Body of pancreas (tissue), 4 donors: ENCODE measurements around the gene CLUH. TPM values are rescaled to one million over a fixed set of nuclear protein-coding genes. Genes with fewer than 3 reads are reported as not detected.

Experiments
- ATAC-seq: fragments of 150-250 bp; one replicate; pipeline ENCODE4 v1.9.1; 2016
- DNase-seq, 4 donors: peaks; one replicate each; pipeline ENCODE4 v3.0.0-alpha.2; 2019
- H3K27ac ChIP-seq, 4 donors: fragments of 200-600 bp; sonication (generic); 1 replicate in 3 of 4; 2 replicates in 1 of 4; pipeline versions ENCODE4 v1.5.1 to v1.6.1; 2016 to 2019; ENCODE audit warnings: mild to moderate bottlenecking in 1 of 4, mixed read lengths in 1 of 4, moderate library complexity in 1 of 4
- H3K27me3 ChIP-seq, 2 donors: fragments of 200-600 bp; sonication (generic); one replicate each; pipeline ENCODE4 v1.6.0; 2016; ENCODE audit warnings: mild to moderate bottlenecking in 1 of 2
- H3K36me3 ChIP-seq, 2 donors: fragments of 200-600 bp; sonication (generic); replicated peaks in 1 of 2; 2 replicates each; pipeline ENCODE4 v1.5.1; 2016; ENCODE audit warnings: low read depth in 2 of 2; ENCODE audit not compliant: insufficient read depth in 1 of 2
- H3K4me1 ChIP-seq: fragments of 200-600 bp; sonication (generic); one replicate; pipeline ENCODE4 v1.6.0; 2016
- H3K4me3 ChIP-seq, 2 donors: fragments of 200-600 bp; sonication (generic); 1 replicate in 1 of 2; 2 replicates in 1 of 2; pipeline ENCODE4 v1.5.1; 2016 to 2019
- H3K9me3 ChIP-seq, 3 donors: fragments of 200-600 bp; sonication (generic); 1 replicate in 2 of 3; 2 replicates in 1 of 3; pipeline ENCODE4 v1.5.1; 2016
- POLR2A ChIP-seq, 3 donors: fragments of 450-650 bp; IDR thresholded peaks; one replicate each; pipeline ENCODE4 v1.6.1; 2016; ENCODE audit warnings: antibody characterized with exemption in 3 of 3, mild to moderate bottlenecking in 2 of 3
- WGBS, 2 donors: methylation state at CpG; one replicate each; pipeline ENCODE4 v1.1.5; 2017; 5-methylcytosine and 5-hydroxymethylcytosine counted together
- intact Hi-C: fragments of 100-400 bp; cut with DNase I; formaldehyde crosslinking; loops from one replicate; pipeline ENCODE4 v1.15.1; 2023
- total RNA-seq, 2 donors: library from RNA; depleted of rRNA; stranded (reverse); fragments of >200 nt; gene quantifications; one replicate each; pipeline ENCODE4 v1.1.0, GENCODE V29; 2016
- TF ChIP-seq, protein P1 (sequence below), 7 experiments: fragments of 450-650 bp in 4 of 7; fragments of 200-600 bp in 3 of 7; sonication (generic) in 3 of 7; IDR thresholded peaks; one replicate each; pipeline ENCODE4 v1.5.1; 2016 to 2019; ENCODE audit warnings: antibody characterized with exemption in 7 of 7

CLUH gene
- total RNA-seq, 2 donors from 2014 or later: 53.2 to 167 TPM

DNA sequence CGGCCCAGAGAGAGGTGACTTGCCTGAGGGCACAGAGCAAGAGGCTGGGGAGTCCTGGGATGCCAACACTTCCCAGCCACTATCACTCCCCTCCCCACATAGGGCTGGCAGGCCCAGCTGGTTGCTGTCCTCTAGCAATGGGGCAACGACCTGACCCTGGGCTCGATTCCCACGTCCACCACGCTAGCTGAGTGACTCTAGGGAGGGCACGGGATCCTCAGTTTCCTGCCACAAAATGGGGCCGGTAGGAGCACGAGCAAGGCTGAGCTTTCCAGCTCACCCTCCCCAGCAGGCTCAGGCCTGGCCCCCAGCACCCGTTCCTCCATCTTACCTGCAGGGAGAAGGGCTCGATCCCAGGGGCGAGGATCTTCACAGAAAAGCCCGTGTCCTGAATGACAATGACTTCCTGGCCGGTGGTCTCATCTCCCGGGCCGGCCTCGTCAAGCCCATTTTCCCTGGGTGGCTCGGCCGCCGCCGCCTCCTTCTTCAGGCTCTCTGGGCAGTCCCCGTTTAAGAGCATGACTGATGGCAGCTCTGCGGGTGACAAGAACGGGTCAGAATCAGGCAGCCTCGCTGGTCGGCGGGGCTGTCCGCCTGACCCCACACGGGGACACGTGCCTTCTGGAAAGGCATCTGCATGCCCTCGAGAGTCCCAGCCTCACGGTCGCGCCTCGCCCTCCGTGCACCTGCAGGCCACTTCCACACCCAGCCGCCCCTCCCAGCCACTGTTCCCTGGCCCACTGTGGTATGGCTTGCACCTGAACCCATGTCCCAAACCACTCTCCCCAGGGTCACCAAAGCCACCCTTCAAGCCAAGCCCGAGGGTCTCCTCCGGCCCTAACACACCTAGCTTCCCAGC lies 7.3 kb downstream of the CLUH start:
- peak in 1 of 4 donors; percentile 12 for DNase-seq
- Histone ChIP-seq H3K27ac (no peak overlapping the region), H3K4me3 (no peak overlapping the region), H3K36me3 (peaks cover 6 to 31% of the 10 kb centered on the region in 2 donors), H3K9me3 (no peaks in the 10 kb centered on the region), H3K4me1 (peaks cover 37% of the 10 kb centered on the region), H3K27me3 (no peaks in the 10 kb centered on the region)
- no peak for TF ChIP-seq POLR2A (IDR thresholded peaks at IDR 0.05)
- TF ChIP-seq, protein P1, sequence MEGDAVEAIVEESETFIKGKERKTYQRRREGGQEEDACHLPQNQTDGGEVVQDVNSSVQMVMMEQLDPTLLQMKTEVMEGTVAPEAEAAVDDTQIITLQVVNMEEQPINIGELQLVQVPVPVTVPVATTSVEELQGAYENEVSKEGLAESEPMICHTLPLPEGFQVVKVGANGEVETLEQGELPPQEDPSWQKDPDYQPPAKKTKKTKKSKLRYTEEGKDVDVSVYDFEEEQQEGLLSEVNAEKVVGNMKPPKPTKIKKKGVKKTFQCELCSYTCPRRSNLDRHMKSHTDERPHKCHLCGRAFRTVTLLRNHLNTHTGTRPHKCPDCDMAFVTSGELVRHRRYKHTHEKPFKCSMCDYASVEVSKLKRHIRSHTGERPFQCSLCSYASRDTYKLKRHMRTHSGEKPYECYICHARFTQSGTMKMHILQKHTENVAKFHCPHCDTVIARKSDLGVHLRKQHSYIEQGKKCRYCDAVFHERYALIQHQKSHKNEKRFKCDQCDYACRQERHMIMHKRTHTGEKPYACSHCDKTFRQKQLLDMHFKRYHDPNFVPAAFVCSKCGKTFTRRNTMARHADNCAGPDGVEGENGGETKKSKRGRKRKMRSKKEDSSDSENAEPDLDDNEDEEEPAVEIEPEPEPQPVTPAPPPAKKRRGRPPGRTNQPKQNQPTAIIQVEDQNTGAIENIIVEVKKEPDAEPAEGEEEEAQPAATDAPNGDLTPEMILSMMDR (IDR thresholded peaks at IDR 0.05): no peak
- 85 to 91% methylated on average over 18 to 38 of the region's 38 CpGs for WGBS, 2 donors
- intact Hi-C loops: loop anchor here (10.0 kb wide), 1 partner anchor 109 kb away; the partner anchor contains the start of gene PAFAH1B1
- ATAC-seq: no peak

DNA sequence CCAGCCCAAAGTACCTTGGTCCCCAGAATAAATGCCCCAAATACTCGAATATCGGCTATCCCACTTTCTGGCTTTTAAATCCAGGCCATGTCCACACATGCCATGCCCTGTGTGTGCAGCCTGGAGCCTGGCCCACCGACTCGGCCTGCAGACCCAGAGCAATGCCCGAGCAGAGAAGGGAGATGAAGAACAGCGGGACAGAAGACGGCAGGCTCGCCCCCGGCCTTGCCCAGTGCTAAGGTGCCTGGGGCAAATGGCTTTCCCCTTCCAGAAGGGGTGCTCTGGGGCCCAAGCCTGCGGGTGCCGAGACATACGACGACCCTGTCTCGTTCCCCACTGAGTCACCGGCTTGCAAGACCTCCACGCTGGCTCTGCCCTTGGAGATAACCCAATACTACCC lies 8.0 kb downstream of the CLUH start:
- WGBS, 2 donors: 91 to 93% methylated on average over 15 to 16 of the region's 16 CpGs

DNA sequence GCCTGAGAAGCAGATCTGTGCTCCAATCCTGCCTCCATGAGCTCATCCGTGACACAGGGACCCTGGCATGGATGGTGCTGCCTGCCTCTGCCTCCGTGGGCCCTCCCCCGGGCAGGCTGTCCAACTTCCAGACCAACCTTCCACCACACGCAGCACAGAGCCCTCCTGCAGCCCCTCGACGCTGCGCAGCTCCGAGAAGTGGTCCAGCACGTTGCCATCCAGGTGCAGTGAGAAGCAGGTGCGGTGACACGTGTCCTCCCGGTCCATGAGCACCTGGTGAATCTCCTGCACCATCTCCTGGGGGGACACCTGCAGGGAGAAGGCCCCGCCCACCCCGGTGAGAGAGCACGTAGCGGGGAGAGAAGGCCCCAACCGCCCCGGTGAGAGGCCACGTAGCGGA lies 8.4 kb downstream of the CLUH start:
- Histone ChIP-seq H3K27me3 (no peaks in the 10 kb centered on the region), H3K4me1 (peaks cover 26% of the 10 kb centered on the region), H3K27ac (no peak overlapping the region), H3K9me3 (no peaks in the 10 kb centered on the region), H3K36me3 (peaks cover 9 to 34% of the 10 kb centered on the region in 2 donors), H3K4me3 (no peak overlapping the region)
- DNase-seq (peak in 1 of 4 donors; percentile 10), ATAC-seq (no peak)
- TF ChIP-seq, protein P1 (IDR thresholded peaks at IDR 0.05): no peak
- TF ChIP-seq POLR2A (IDR thresholded peaks at IDR 0.05): no peak
- intact Hi-C loops: loop anchor here (10.0 kb wide), 1 partner anchor 108 kb away; the partner anchor contains the start of gene PAFAH1B1
- WGBS, 2 donors: 90 to 95% methylated on average over 7 to 20 of the region's 20 CpGs

More for the DNA sequence above, 8.0 kb downstream of the CLUH start:
- ATAC-seq: no peak
- no peak for TF ChIP-seq POLR2A (IDR thresholded peaks at IDR 0.05)
- TF ChIP-seq, protein P1 (IDR thresholded peaks at IDR 0.05): no peak
- H3K27ac ChIP-seq: no peak overlapping the region
- H3K4me1 ChIP-seq: peaks cover 30% of the 10 kb centered on the region
- peak in 1 of 4 donors; percentile 9 for DNase-seq
- no peaks in the 10 kb centered on the region for H3K27me3 ChIP-seq
- intact Hi-C loops: loop anchor here (10.0 kb wide), 1 partner anchor 109 kb away; the partner anchor contains the start of gene PAFAH1B1
- H3K36me3 ChIP-seq: peaks cover 6 to 34% of the 10 kb centered on the region in 2 donors
- H3K9me3 ChIP-seq: no peaks in the 10 kb centered on the region
- H3K4me3 ChIP-seq: no peak overlapping the region

DNA sequence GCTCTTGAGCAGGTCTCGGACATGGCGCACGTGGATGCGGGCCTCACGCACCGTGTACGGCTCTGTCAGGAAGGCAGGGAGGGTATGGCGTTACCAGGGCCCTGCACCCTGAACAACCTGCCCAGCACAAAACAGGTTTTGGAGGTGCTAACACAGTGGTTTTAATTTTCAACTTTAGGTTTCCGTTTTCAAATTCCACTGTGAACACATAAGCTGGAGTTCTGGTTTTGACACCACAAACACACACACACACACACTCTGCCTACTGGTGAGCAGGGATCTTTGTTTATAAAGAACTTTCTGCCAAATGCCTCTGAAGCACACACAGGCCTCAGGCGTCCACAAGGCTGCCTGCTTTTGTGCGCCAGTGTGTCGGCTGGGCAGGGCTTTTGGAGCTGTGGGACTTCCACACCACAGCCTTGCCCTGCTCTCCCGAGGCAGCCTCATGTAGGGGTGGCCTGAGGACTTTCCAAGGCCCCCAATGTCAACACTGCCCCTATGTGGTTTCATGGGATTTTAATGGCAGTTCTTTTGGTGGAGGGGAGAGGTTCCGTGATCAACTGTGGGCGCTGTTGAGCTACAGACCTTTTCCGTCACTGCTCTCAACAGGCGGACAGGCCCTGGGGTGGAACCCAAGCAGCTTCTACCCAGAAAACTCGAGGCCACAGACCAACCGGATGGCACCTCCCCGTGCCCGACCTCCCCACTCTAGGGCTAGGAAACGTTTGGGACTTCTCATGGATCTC lies 9.4 kb downstream of the CLUH start:
- 92% methylated on average over 20 to 21 of the region's 22 CpGs for WGBS, 2 donors
- Histone ChIP-seq H3K4me1 (peaks cover 16% of the 10 kb centered on the region), H3K4me3 (no peak overlapping the region), H3K27me3 (no peaks in the 10 kb centered on the region), H3K9me3 (no peaks in the 10 kb centered on the region), H3K27ac (no peak overlapping the region), H3K36me3 (peaks cover 15 to 42% of the 10 kb centered on the region in 2 donors)
- DNase-seq (peak in 1 of 4 donors; percentile 8), ATAC-seq (no peak)
- intact Hi-C loops: loop anchor here (10.0 kb wide), 1 partner anchor 107 kb away; the partner anchor contains the start of gene PAFAH1B1
- TF ChIP-seq, protein P1 (IDR thresholded peaks at IDR 0.05): no peak
- no peak for TF ChIP-seq POLR2A (IDR thresholded peaks at IDR 0.05)
